Endothelial cell (in vitro differentiated cells): ENCODE data around the gene LARGE1. TPM values are rescaled to one million over a fixed set of nuclear protein-coding genes. Genes with fewer than 3 reads are reported as not detected.

Experiments used
- DNase-seq: peaks from one replicate; pipeline ENCODE4 v3.0.0; 2021; ENCODE audit warnings: low spot score
- H3K27ac Mint-ChIP-seq: one replicate; pipeline ENCODE4 v1.8.0; 2021; ENCODE audit warnings: mixed read lengths, inconsistent platforms; ENCODE audit not compliant: unreplicated experiment
- H3K27me3 Mint-ChIP-seq: one replicate; pipeline ENCODE4 v1.8.0; 2021; ENCODE audit warnings: mild to moderate bottlenecking, moderate library complexity, mixed read lengths, inconsistent platforms; ENCODE audit not compliant: unreplicated experiment
- H3K36me3 Mint-ChIP-seq: one replicate; pipeline ENCODE4 v1.8.0; 2021; ENCODE audit warnings: mild to moderate bottlenecking, low read depth, mixed read lengths, inconsistent platforms; ENCODE audit not compliant: unreplicated experiment
- H3K4me1 Mint-ChIP-seq: one replicate; pipeline ENCODE4 v1.8.0; 2021; ENCODE audit warnings: mild to moderate bottlenecking, mixed read lengths, inconsistent platforms; ENCODE audit not compliant: unreplicated experiment
- H3K4me3 Mint-ChIP-seq: one replicate; pipeline ENCODE4 v1.8.0; 2021; ENCODE audit warnings: mild to moderate bottlenecking, mixed read lengths, inconsistent platforms; ENCODE audit not compliant: unreplicated experiment
- H3K9me3 Mint-ChIP-seq: one replicate; pipeline ENCODE4 v1.8.0; 2021; ENCODE audit warnings: mixed read lengths, inconsistent platforms; ENCODE audit not compliant: unreplicated experiment
- total RNA-seq: library from RNA; stranded (reverse); fragmentation: NEBNext Ultra II Directional; extraction: Animal tissue kit (Norgen Biotek cat#: 25700); gene quantifications from one replicate; pipeline ENCODE4 v1.2.1, GENCODE V29; 2021; ENCODE audit not compliant: unreplicated experiment
- TF ChIP-seq, protein P1 (sequence below): fragments of 200-600 bp; sonication (generic); IDR thresholded peaks from one replicate; pipeline ENCODE4 v1.5.0; 2021; ENCODE audit warnings: antibody characterized with exemption; ENCODE audit not compliant: unreplicated experiment

LARGE1 gene
- total RNA-seq, 1 donor from 2014 or later: 25.4 TPM

GRCh38 chr22:33354928-33355327 is 565.3 kb downstream of the LARGE1 start:
- H3K4me1 Mint-ChIP-seq: no peaks in the 10 kb centered on the region
- no peak overlapping the region for H3K27ac Mint-ChIP-seq
- DNase-seq: no peak
- no peak overlapping the region for H3K4me3 Mint-ChIP-seq
- no peaks in the 10 kb centered on the region for H3K27me3 Mint-ChIP-seq
- peaks cover 11% of the 10 kb centered on the region for H3K36me3 Mint-ChIP-seq
- TF ChIP-seq, protein P1, sequence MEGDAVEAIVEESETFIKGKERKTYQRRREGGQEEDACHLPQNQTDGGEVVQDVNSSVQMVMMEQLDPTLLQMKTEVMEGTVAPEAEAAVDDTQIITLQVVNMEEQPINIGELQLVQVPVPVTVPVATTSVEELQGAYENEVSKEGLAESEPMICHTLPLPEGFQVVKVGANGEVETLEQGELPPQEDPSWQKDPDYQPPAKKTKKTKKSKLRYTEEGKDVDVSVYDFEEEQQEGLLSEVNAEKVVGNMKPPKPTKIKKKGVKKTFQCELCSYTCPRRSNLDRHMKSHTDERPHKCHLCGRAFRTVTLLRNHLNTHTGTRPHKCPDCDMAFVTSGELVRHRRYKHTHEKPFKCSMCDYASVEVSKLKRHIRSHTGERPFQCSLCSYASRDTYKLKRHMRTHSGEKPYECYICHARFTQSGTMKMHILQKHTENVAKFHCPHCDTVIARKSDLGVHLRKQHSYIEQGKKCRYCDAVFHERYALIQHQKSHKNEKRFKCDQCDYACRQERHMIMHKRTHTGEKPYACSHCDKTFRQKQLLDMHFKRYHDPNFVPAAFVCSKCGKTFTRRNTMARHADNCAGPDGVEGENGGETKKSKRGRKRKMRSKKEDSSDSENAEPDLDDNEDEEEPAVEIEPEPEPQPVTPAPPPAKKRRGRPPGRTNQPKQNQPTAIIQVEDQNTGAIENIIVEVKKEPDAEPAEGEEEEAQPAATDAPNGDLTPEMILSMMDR: no peak
- no peaks in the 10 kb centered on the region for H3K9me3 Mint-ChIP-seq

GRCh38 chr22:33353502-33353901 is 566.8 kb downstream of the LARGE1 start:
- H3K4me1 Mint-ChIP-seq: no peaks in the 10 kb centered on the region
- DNase-seq: no peak
- H3K4me3 Mint-ChIP-seq: no peak overlapping the region
- peaks cover 18% of the 10 kb centered on the region for H3K36me3 Mint-ChIP-seq
- no peak overlapping the region for H3K27ac Mint-ChIP-seq
- no peaks in the 10 kb centered on the region for H3K27me3 Mint-ChIP-seq
- no peaks in the 10 kb centered on the region for H3K9me3 Mint-ChIP-seq
- TF ChIP-seq, protein P1: no peak

- no peak for DNase-seq
Observed at GRCh38 chr22:33352768-33353167, 567.5 kb downstream of the LARGE1 start.

GRCh38 chr22:33350961-33351360 is 569.3 kb downstream of the LARGE1 start:
- peaks cover 3% of the 10 kb centered on the region for H3K27me3 Mint-ChIP-seq
- TF ChIP-seq, protein P1: no peak
- no peaks in the 10 kb centered on the region for H3K9me3 Mint-ChIP-seq
- DNase-seq: no peak
- peaks cover 24% of the 10 kb centered on the region for H3K36me3 Mint-ChIP-seq
- H3K4me3 Mint-ChIP-seq: no peak overlapping the region
- H3K27ac Mint-ChIP-seq: no peak overlapping the region
- H3K4me1 Mint-ChIP-seq: no peaks in the 10 kb centered on the region

More at GRCh38 chr22:33352768-33353167, 567.5 kb downstream of the LARGE1 start:
- Mint-ChIP-seq H3K4me3 (no peak overlapping the region), H3K9me3 (no peaks in the 10 kb centered on the region), H3K4me1 (no peaks in the 10 kb centered on the region), H3K27ac (no peak overlapping the region), H3K36me3 (peaks cover 19% of the 10 kb centered on the region), H3K27me3 (no peaks in the 10 kb centered on the region)
- TF ChIP-seq, protein P1: no peak

DNA sequence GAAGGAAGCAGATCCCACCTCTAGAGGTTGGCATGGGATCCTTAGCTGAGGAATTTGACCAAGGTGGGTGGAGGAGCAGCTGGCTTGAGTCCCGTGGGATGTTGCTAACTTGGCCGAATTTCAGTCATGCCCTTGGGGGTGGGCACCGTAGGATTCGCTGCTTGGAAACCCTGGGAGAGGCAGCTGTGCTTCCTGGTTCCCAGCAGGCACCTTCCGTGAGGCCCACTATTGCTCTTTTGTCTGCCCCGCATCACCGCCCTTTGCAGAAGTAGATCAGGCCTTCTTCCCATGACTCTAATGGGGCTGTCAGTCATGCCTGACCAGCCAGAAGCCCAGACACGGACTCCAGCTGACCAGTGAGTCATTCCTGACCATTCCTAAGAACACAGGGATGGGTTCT is 569.8 kb downstream of the LARGE1 start:
- H3K4me1 Mint-ChIP-seq: no peaks in the 10 kb centered on the region
- H3K36me3 Mint-ChIP-seq: peaks cover 24% of the 10 kb centered on the region
- no peak overlapping the region for H3K4me3 Mint-ChIP-seq
- TF ChIP-seq, protein P1: no peak
- H3K27me3 Mint-ChIP-seq: peaks cover 3% of the 10 kb centered on the region
- no peaks in the 10 kb centered on the region for H3K9me3 Mint-ChIP-seq
- no peak for DNase-seq
- H3K27ac Mint-ChIP-seq: no peak overlapping the region
